GM12878 (cell line): ENCODE results near the gene RHOXF2. TPM values are rescaled to one million over a fixed set of nuclear protein-coding genes. Genes with fewer than 3 reads are reported as not detected.

Experiments
- ATAC-seq: fragments of 200-7000 bp; cut with Tn5 transposase; 3 replicates; pipeline ENCODE4 v1.9.1; 2020; ENCODE audit warnings: mild to moderate bottlenecking, moderate library complexity
- BruUV-seq: library from RNA; stranded (reverse); fragments of 400-500 nt; replicated peaks from 2 replicates; lab custom pipeline; 2021; lab: Mats Ljungman, UMichigan
- CTCF ChIA-PET: fragments of 300-600 bp; sonication (Branson Sonifier 250); formaldehyde crosslinking; extraction: SDS; loops from one replicate; lab custom pipeline; 2021; ENCODE audit warnings: inconsistent platforms; lab: Yijun Ruan, JAX
- POLR2A ChIA-PET: fragments of 350-600 bp; formaldehyde crosslinking; extraction: SDS; loops from one replicate; lab custom pipeline; 2021; ENCODE audit warnings: inconsistent platforms; lab: Charles Lee
- RAD21 ChIA-PET: fragments of 300-600 bp; sonication (Branson Sonifier 250); formaldehyde crosslinking; loops from one replicate; lab custom pipeline; 2023; ENCODE audit warnings: antibody characterized with exemption; ENCODE audit not compliant: unreplicated experiment; lab: Charles Lee
- SMC1A ChIA-PET: fragments of 300-600 bp; sonication (Branson Sonifier 250); formaldehyde crosslinking; loops from one replicate; lab custom pipeline; 2023; ENCODE audit not compliant: unreplicated experiment, uncharacterized antibody; lab: Charles Lee
- DNase-seq: peaks from one replicate; pipeline ENCODE4 v3.0.0-alpha.2; 2011; ENCODE audit warnings: low read depth, low spot score
- FAIRE-seq: peaks from 3 replicates; lab custom pipeline; 2011; peaks lifted over from hg19 to GRCh38; lab: Jason Lieb, UNC
- H2AFZ ChIP-seq: 2 replicates; pipeline ENCODE4 v1.6.0; 2011; ENCODE audit warnings: low read depth, low read length, control low read depth; ENCODE audit not compliant: control insufficient read depth
- H3K27ac ChIP-seq: 2 replicates; pipeline ENCODE4 v1.5.1; 2011; ENCODE audit warnings: control low read depth; ENCODE audit not compliant: control insufficient read depth, insufficient read depth
- H3K27me3 ChIP-seq, 2 experiments: replicated peaks in 1 of 2; 2 replicates each; pipeline versions ENCODE4 v1.6.0 to v1.6.1; 2011; ENCODE audit warnings: low read length in 1 of 2; ENCODE audit not compliant: control insufficient read depth in 2 of 2, insufficient read depth in 2 of 2
- H3K36me3 ChIP-seq, 2 experiments: 2 replicates each; pipeline ENCODE4 v1.5.1; 2011; ENCODE audit warnings: low read length in 1 of 2; ENCODE audit not compliant: control insufficient read depth in 2 of 2, insufficient read depth in 2 of 2
- H3K4me1 ChIP-seq: 2 replicates; pipeline ENCODE4 v1.6.1; 2011; ENCODE audit warnings: mild to moderate bottlenecking, low read length, moderate library complexity, mixed read lengths; ENCODE audit not compliant: control insufficient read depth, insufficient read depth
- H3K4me2 ChIP-seq: 2 replicates; pipeline ENCODE4 v1.6.0; 2011; ENCODE audit warnings: control low read depth; ENCODE audit not compliant: control insufficient read depth, insufficient read depth
- H3K4me3 ChIP-seq: fragments of 200-600 bp; sonication (generic); 2 replicates; pipeline ENCODE4 v1.5.1; 2016
- H3K79me2 ChIP-seq: 2 replicates; pipeline ENCODE4 v1.6.0; 2011; ENCODE audit warnings: low read length; ENCODE audit not compliant: control insufficient read depth, insufficient read depth
- H3K9ac ChIP-seq: 2 replicates; pipeline ENCODE4 v1.8.0; 2011; ENCODE audit warnings: low read length, control low read depth, mixed read lengths; ENCODE audit not compliant: control insufficient read depth, insufficient read depth
- H3K9me3 ChIP-seq: replicated peaks from 3 replicates; pipeline ENCODE4 v1.5.1; 2011; ENCODE audit warnings: mild to moderate bottlenecking, low read length; ENCODE audit not compliant: control insufficient read depth, insufficient read depth
- H4K20me1 ChIP-seq: 2 replicates; pipeline ENCODE4 v1.6.0; 2011; ENCODE audit not compliant: control insufficient read depth, insufficient read depth
- DPF2 ChIP-seq: fragments of 450-650 bp; IDR thresholded peaks from 2 replicates; pipeline ENCODE4 v1.6.1; 2017; ENCODE audit warnings: mild to moderate bottlenecking
- FOS ChIP-seq: IDR thresholded peaks from 3 replicates; pipeline ENCODE4 v1.6.1; 2011; ENCODE audit warnings: borderline replicate concordance; ENCODE audit not compliant: insufficient read length; ENCODE audit errors: extremely low read depth
- FOXM1 ChIP-seq: IDR thresholded peaks from 2 replicates; pipeline ENCODE4 v1.6.1; 2012; ENCODE audit warnings: low read depth, mild to moderate bottlenecking, inconsistent platforms, low read length, moderate library complexity
- IKZF1 ChIP-seq: fragments of 450-650 bp; conservative IDR thresholded peaks from 2 replicates; pipeline ENCODE4 v1.6.1; 2017; ENCODE audit warnings: antibody characterized with exemption, mild to moderate bottlenecking
- JUND ChIP-seq: IDR thresholded peaks from 2 replicates; pipeline ENCODE4 v1.6.1; 2012; ENCODE audit warnings: low read depth, mild to moderate bottlenecking, low read length, improper control_type of control experiment, moderate library complexity
- MEF2B ChIP-seq: fragments of 450-650 bp; IDR thresholded peaks from 2 replicates; pipeline ENCODE4 v1.6.1; 2018; ENCODE audit warnings: mild to moderate bottlenecking, moderate library complexity; ENCODE audit not compliant: partially characterized antibody, poor library complexity, severe bottlenecking
- PAX5 ChIP-seq: IDR thresholded peaks from 2 replicates; pipeline ENCODE4 v1.6.1; 2011; ENCODE audit warnings: low read depth, low read length, borderline replicate concordance
- PML ChIP-seq: IDR thresholded peaks from 2 replicates; pipeline ENCODE4 v1.6.1; 2012; ENCODE audit warnings: low read length, inconsistent platforms
- SIN3A ChIP-seq: IDR thresholded peaks from 2 replicates; pipeline ENCODE4 v1.6.1; 2012; ENCODE audit warnings: low read depth, low read length, improper control_type of control experiment
- SP1 ChIP-seq: IDR thresholded peaks from one replicate; pipeline ENCODE4 v1.6.1; 2011; ENCODE audit warnings: low read depth, low read length
- STAT1 ChIP-seq: fragments of 450-650 bp; conservative IDR thresholded peaks from 2 replicates; pipeline ENCODE4 v1.6.1; 2014; ENCODE audit warnings: antibody characterized with exemption, mild to moderate bottlenecking
- WRNIP1 ChIP-seq: IDR thresholded peaks from 2 replicates; pipeline ENCODE4 v1.6.1; 2011; ENCODE audit warnings: low read depth, low read length, improper control_type of control experiment, borderline replicate concordance
- ZBED1 ChIP-seq: IDR thresholded peaks from 2 replicates; pipeline ENCODE4 v1.6.1; 2016; ENCODE audit warnings: borderline replicate concordance
- ZSCAN29 ChIP-seq: fragments of 450-650 bp; IDR thresholded peaks from 2 replicates; pipeline ENCODE4 v1.6.1; 2017; ENCODE audit warnings: mild to moderate bottlenecking, moderate library complexity
- WGBS: methylation state at CpG from one replicate; pipeline ENCODE4 v1.1.6; 2016; ENCODE audit warnings: low lambda C conversion rate; ENCODE audit not compliant: insufficient replicate concordance, insufficient coverage; ENCODE audit errors: missing lambda C conversion rate; 5-methylcytosine and 5-hydroxymethylcytosine counted together
- in situ Hi-C: fragments of 300-500 bp; cut with MboI; formaldehyde crosslinking; loops from 9 replicates; pipeline ENCODE4 v1.14.3; 2018; ENCODE audit warnings: mixed read lengths
- intact Hi-C: fragments of 100-400 bp; cut with micrococcal nuclease; formaldehyde crosslinking; loops from one replicate; pipeline ENCODE4 v1.14.2; 2022; ENCODE audit not compliant: unreplicated experiment
- polyA plus RNA-seq, 11 experiments: library from polyadenylated mRNA; depleted of rRNA in 4 of 11; unstranded in 6 of 11; stranded (reverse) in 5 of 11; fragments of >200 nt; fragmentation: Nextera tagmentation in 4 of 11; fragmentation: Illumina TruSeq in 1 of 11; extraction: Ambion mirVana in 4 of 11; extraction: Trizol in 1 of 11; gene quantifications; 1 replicate in 1 of 11; 2 replicates in 10 of 11; pipeline versions ENCODE4 v1.2.1 to v1.2.3, GENCODE V29; 2011 to 2016; ENCODE audit warnings: inconsistent platforms in 2 of 11, missing spikeins in 2 of 11, low read depth in 1 of 11
- total RNA-seq, 4 experiments: library from RNA; depleted of rRNA in 3 of 4; stranded (reverse); fragments of >200 nt in 3 of 4; fragmentation: Illumina TruSeq in 1 of 4; extraction: Trizol in 1 of 4; gene quantifications; 2 replicates each; pipeline versions ENCODE4 v1.2.1 to v1.2.3, GENCODE V29; 2013 to 2021
- TF ChIP-seq, protein P1 (sequence below): fragments of 150-350 bp; IDR thresholded peaks from 2 replicates; pipeline ENCODE4 v1.6.1; 2016; ENCODE audit warnings: low read depth, low read length
- TF ChIP-seq, protein P2 (sequence below): IDR thresholded peaks from 2 replicates; pipeline ENCODE4 v1.6.1; 2011; ENCODE audit warnings: borderline replicate concordance, low read depth, mild to moderate bottlenecking, moderate library complexity, mixed read lengths, low read length; ENCODE audit not compliant: insufficient read depth; ENCODE audit errors: extremely low read length
- TF ChIP-seq, protein P3 (sequence below): fragments of 450-650 bp; IDR thresholded peaks from 2 replicates; pipeline ENCODE4 v1.6.1; 2017; ENCODE audit warnings: mild to moderate bottlenecking, moderate library complexity
- TF ChIP-seq, protein P4 (sequence below): IDR thresholded peaks from 2 replicates; pipeline ENCODE4 v1.6.1; 2012; ENCODE audit warnings: low read depth, low read length, improper control_type of control experiment

Gene RHOXF2
- total and polyA plus RNA-seq, 10 of the 15 experiments (the other 5 are each of a cell fraction or from before 2014, with no cell fraction given) = 0.03 TPM; not detected in 8

DNA sequence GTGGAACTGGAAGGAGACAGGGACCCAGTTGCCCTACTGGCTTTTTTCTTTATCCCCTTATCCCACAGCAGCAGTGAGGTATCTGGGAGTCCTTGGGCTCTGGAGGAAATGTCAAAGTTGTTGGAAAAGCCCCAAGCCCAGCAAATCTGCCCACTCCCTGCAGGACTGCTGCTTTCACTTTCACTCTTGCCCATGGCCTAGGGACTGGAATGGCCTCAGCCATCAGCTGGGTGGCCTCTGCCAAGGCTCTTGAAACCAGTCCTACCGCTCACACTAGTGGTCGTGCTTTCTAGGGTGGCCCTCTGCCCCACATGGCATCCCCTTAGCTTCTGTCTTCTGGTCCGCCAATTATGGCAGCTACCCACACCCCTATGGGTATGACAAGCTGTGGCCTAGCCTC, 33.0 kb upstream of the RHOXF2 start:
- ChIA-PET POLR2A (no interaction called here), SMC1A (interaction anchor here (0.5 kb wide), 1 partner anchor 95 kb away, joined by 4 read pairs; no protein-coding TSS in a partner anchor), CTCF (interaction anchor here (1.2 kb wide), 1 partner anchor 10 kb away, joined by 3 read pairs; no protein-coding TSS in a partner anchor), RAD21 (no interaction called here)
- Histone ChIP-seq H3K36me3 (no peaks in the 10 kb centered on the region), H3K79me2 (no peaks in the 10 kb centered on the region), H2AFZ (no peak overlapping the region), H3K9me3 (no peaks in the 10 kb centered on the region), H3K27me3 (no peaks in the 10 kb centered on the region), H4K20me1 (no peaks in the 10 kb centered on the region), H3K27ac (no peak overlapping the region), H3K4me1 (no peaks in the 10 kb centered on the region), H3K4me2 (no peak overlapping the region), H3K9ac (no peak overlapping the region), H3K4me3 (no peak overlapping the region)
- FAIRE-seq (no peak), ATAC-seq (peak; percentile 20; the same call in 2 of the 3 replicates), DNase-seq (no peak)
- WGBS = 86% methylated on average over 3 of the region's 3 CpGs
- no TSS peak for BruUV-seq
- intact Hi-C loops (no loop called here), in situ Hi-C loops (loop anchor here (25.0 kb wide), 1 partner anchor 138 kb away; no protein-coding TSS in a partner anchor)
- TF ChIP-seq MEF2B (no peak), JUND (no peak), SP1 (no peak), FOXM1 (no peak), WRNIP1 (no peak), STAT1 (no peak), FOS (no peak), IKZF1 (no peak), PML (no peak), ZBED1 (no peak), PAX5 (no peak), ZSCAN29 (no peak), SIN3A (no peak), DPF2 (no peak)
- TF ChIP-seq, protein P1, sequence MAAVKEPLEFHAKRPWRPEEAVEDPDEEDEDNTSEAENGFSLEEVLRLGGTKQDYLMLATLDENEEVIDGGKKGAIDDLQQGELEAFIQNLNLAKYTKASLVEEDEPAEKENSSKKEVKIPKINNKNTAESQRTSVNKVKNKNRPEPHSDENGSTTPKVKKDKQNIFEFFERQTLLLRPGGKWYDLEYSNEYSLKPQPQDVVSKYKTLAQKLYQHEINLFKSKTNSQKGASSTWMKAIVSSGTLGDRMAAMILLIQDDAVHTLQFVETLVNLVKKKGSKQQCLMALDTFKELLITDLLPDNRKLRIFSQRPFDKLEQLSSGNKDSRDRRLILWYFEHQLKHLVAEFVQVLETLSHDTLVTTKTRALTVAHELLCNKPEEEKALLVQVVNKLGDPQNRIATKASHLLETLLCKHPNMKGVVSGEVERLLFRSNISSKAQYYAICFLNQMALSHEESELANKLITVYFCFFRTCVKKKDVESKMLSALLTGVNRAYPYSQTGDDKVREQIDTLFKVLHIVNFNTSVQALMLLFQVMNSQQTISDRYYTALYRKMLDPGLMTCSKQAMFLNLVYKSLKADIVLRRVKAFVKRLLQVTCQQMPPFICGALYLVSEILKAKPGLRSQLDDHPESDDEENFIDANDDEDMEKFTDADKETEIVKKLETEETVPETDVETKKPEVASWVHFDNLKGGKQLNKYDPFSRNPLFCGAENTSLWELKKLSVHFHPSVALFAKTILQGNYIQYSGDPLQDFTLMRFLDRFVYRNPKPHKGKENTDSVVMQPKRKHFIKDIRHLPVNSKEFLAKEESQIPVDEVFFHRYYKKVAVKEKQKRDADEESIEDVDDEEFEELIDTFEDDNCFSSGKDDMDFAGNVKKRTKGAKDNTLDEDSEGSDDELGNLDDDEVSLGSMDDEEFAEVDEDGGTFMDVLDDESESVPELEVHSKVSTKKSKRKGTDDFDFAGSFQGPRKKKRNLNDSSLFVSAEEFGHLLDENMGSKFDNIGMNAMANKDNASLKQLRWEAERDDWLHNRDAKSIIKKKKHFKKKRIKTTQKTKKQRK = no peak
- TF ChIP-seq, protein P2, sequence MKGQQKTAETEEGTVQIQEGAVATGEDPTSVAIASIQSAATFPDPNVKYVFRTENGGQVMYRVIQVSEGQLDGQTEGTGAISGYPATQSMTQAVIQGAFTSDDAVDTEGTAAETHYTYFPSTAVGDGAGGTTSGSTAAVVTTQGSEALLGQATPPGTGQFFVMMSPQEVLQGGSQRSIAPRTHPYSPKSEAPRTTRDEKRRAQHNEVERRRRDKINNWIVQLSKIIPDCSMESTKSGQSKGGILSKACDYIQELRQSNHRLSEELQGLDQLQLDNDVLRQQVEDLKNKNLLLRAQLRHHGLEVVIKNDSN = no peak
- TF ChIP-seq, protein P3, sequence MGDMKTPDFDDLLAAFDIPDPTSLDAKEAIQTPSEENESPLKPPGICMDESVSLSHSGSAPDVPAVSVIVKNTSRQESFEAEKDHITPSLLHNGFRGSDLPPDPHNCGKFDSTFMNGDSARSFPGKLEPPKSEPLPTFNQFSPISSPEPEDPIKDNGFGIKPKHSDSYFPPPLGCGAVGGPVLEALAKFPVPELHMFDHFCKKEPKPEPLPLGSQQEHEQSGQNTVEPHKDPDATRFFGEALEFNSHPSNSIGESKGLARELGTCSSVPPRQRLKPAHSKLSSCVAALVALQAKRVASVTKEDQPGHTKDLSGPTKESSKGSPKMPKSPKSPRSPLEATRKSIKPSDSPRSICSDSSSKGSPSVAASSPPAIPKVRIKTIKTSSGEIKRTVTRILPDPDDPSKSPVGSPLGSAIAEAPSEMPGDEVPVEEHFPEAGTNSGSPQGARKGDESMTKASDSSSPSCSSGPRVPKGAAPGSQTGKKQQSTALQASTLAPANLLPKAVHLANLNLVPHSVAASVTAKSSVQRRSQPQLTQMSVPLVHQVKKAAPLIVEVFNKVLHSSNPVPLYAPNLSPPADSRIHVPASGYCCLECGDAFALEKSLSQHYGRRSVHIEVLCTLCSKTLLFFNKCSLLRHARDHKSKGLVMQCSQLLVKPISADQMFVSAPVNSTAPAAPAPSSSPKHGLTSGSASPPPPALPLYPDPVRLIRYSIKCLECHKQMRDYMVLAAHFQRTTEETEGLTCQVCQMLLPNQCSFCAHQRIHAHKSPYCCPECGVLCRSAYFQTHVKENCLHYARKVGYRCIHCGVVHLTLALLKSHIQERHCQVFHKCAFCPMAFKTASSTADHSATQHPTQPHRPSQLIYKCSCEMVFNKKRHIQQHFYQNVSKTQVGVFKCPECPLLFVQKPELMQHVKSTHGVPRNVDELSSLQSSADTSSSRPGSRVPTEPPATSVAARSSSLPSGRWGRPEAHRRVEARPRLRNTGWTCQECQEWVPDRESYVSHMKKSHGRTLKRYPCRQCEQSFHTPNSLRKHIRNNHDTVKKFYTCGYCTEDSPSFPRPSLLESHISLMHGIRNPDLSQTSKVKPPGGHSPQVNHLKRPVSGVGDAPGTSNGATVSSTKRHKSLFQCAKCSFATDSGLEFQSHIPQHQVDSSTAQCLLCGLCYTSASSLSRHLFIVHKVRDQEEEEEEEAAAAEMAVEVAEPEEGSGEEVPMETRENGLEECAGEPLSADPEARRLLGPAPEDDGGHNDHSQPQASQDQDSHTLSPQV = no peak
- TF ChIP-seq, protein P4, sequence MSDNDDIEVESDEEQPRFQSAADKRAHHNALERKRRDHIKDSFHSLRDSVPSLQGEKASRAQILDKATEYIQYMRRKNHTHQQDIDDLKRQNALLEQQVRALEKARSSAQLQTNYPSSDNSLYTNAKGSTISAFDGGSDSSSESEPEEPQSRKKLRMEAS = no peak
